ENCODE data around the gene FGF1.

The FGF1 gene

GRCh38 chr5:142696379-142696778 is 10.5 kb upstream of the FGF1 start:
- DNase-seq: no peak

GRCh38 chr5:142694092-142694856 is 8.4 kb upstream of the FGF1 start:
- no peak for DNase-seq

GRCh38 chr5:142692321-142692894 is 6.5 kb upstream of the FGF1 start:
- DNase-seq: no peak

- DNase-seq: peak; percentile 4
These were observed 4.8 kb upstream of the FGF1 start for GRCh38 chr5:142690667-142691066.

GRCh38 chr5:142689081-142689480 is 3.2 kb upstream of the FGF1 start:
- no peak for DNase-seq

GRCh38 chr5:142688281-142688989 is 2.5 kb upstream of the FGF1 start:
- DNase-seq: no peak

- no peak for DNase-seq
These were observed 1.1 kb upstream of the FGF1 start for GRCh38 chr5:142686968-142687367.

- DNase-seq: no peak
These were observed 382 bp upstream of the FGF1 start for GRCh38 chr5:142686210-142686734.

- DNase-seq: no peak
These were observed 1.3 kb downstream of the FGF1 start for GRCh38 chr5:142684508-142685041.

- no peak for DNase-seq
These were observed 1.9 kb downstream of the FGF1 start for GRCh38 chr5:142683881-142684505.

GRCh38 chr5:142683116-142683515 is 2.8 kb downstream of the FGF1 start:
- no peak for DNase-seq

GRCh38 chr5:142680605-142681259 is 5.2 kb downstream of the FGF1 start:
- DNase-seq: no peak

- DNase-seq: no peak
These were observed 6.1 kb downstream of the FGF1 start for GRCh38 chr5:142679744-142680143.

- no peak for DNase-seq
These were observed 7.4 kb downstream of the FGF1 start for GRCh38 chr5:142678529-142678928.

GRCh38 chr5:142677198-142677597 is 8.7 kb downstream of the FGF1 start:
- no peak for DNase-seq

GRCh38 chr5:142676318-142676717 is 9.6 kb downstream of the FGF1 start:
- no peak for DNase-seq

GRCh38 chr5:142674531-142675469 is 11.1 kb downstream of the FGF1 start:
- DNase-seq: no peak

GRCh38 chr5:142671801-142672200 is 14.1 kb downstream of the FGF1 start:
- no peak for DNase-seq

GRCh38 chr5:142671266-142671665 is 14.6 kb downstream of the FGF1 start:
- no peak for DNase-seq

- no peak for DNase-seq
These were observed 15.1 kb downstream of the FGF1 start for GRCh38 chr5:142670804-142671203.

- no peak for DNase-seq
These were observed 16.4 kb downstream of the FGF1 start for GRCh38 chr5:142669477-142669876.

Data from NCI-H1105 treated with DMSO at 0.1 percent for 48 hours (cell line).